SU-DHL-6 (cell line): ENCODE results near the gene MARK2.

Experiments
- H2AFZ ChIP-seq: fragments of 200-600 bp; sonication (generic); 2 replicates; pipeline ENCODE4 v1.6.1; 2014; ENCODE audit warnings: low read depth, mild to moderate bottlenecking, moderate library complexity, mixed read lengths, antibody characterized with exemption, low read length; ENCODE audit not compliant: severe bottlenecking
- H3F3A ChIP-seq: fragments of 200-600 bp; shearing (Covaris generic); 2 replicates; pipeline ENCODE4 v1.6.0; 2016; ENCODE audit warnings: antibody characterized with exemption, mild to moderate bottlenecking; ENCODE audit not compliant: insufficient read depth
- H3K27ac ChIP-seq: fragments of 200-600 bp; sonication (generic); 2 replicates; pipeline ENCODE4 v1.5.1; 2016; ENCODE audit warnings: low read depth, mild to moderate bottlenecking, low read length, moderate library complexity, mixed read lengths
- H3K27me3 ChIP-seq: fragments of 200-600 bp; sonication (generic), shearing (Covaris generic); 2 replicates; pipeline ENCODE4 v1.6.0; 2014; ENCODE audit warnings: mild to moderate bottlenecking, low read length
- H3K36me3 ChIP-seq: fragments of 200-600 bp; sonication (generic); 2 replicates; pipeline ENCODE4 v1.6.1; 2014; ENCODE audit warnings: mild to moderate bottlenecking, low read length, mixed read lengths
- H3K4me2 ChIP-seq: fragments of 300-600, 200-600 bp; shearing (Covaris generic), sonication (generic); 2 replicates; pipeline ENCODE4 v1.6.0; 2014; ENCODE audit warnings: low read length, low read depth, mild to moderate bottlenecking; ENCODE audit not compliant: poor library complexity, severe bottlenecking
- H3K4me3 ChIP-seq: fragments of 200-600 bp; sonication (generic); 2 replicates; pipeline ENCODE4 v1.5.1; 2014; ENCODE audit warnings: antibody characterized with exemption, low read length, mild to moderate bottlenecking, mixed read lengths; ENCODE audit not compliant: insufficient read depth, poor library complexity, severe bottlenecking
- H3K79me2 ChIP-seq: fragments of 200-600 bp; sonication (generic); 2 replicates; pipeline ENCODE4 v1.6.1; 2014; ENCODE audit warnings: mild to moderate bottlenecking, low read length, moderate library complexity; ENCODE audit not compliant: insufficient read depth
- H3K9ac ChIP-seq: fragments of 200-600 bp; sonication (generic); 2 replicates; pipeline ENCODE4 v1.7.0; 2014; ENCODE audit warnings: mild to moderate bottlenecking, low read length
- H3K9me2 ChIP-seq: fragments of 200-600 bp; sonication (generic); replicated peaks from 2 replicates; pipeline ENCODE4 v1.6.1; 2014; ENCODE audit warnings: low read length; ENCODE audit not compliant: insufficient read depth
- H3K9me3 ChIP-seq: fragments of 200-600 bp; sonication (generic); 2 replicates; pipeline ENCODE4 v1.6.1; 2014; ENCODE audit warnings: low read length, mixed read lengths; ENCODE audit not compliant: insufficient read depth
- H4K20me1 ChIP-seq: fragments of 200-600 bp; sonication (generic); 2 replicates; pipeline ENCODE4 v1.6.1; 2014; ENCODE audit warnings: low read depth, mild to moderate bottlenecking, antibody characterized with exemption, low read length, moderate library complexity, mixed read lengths
- EZH2phosphoT487 ChIP-seq: fragments of 200-600 bp; sonication (generic), shearing (Covaris generic); conservative IDR thresholded peaks from 2 replicates; pipeline ENCODE4 v1.6.1; 2018; ENCODE audit warnings: mild to moderate bottlenecking, antibody characterized with exemption, low read length, moderate library complexity, mixed read lengths
- TF ChIP-seq, protein P1 (sequence below): fragments of 200-600 bp; sonication (generic); IDR thresholded peaks from one replicate; pipeline ENCODE4 v1.5.1; 2017; ENCODE audit warnings: antibody characterized with exemption, mild to moderate bottlenecking, low read length, moderate library complexity; ENCODE audit not compliant: insufficient read depth, poor library complexity, severe bottlenecking

MARK2 gene

DNA sequence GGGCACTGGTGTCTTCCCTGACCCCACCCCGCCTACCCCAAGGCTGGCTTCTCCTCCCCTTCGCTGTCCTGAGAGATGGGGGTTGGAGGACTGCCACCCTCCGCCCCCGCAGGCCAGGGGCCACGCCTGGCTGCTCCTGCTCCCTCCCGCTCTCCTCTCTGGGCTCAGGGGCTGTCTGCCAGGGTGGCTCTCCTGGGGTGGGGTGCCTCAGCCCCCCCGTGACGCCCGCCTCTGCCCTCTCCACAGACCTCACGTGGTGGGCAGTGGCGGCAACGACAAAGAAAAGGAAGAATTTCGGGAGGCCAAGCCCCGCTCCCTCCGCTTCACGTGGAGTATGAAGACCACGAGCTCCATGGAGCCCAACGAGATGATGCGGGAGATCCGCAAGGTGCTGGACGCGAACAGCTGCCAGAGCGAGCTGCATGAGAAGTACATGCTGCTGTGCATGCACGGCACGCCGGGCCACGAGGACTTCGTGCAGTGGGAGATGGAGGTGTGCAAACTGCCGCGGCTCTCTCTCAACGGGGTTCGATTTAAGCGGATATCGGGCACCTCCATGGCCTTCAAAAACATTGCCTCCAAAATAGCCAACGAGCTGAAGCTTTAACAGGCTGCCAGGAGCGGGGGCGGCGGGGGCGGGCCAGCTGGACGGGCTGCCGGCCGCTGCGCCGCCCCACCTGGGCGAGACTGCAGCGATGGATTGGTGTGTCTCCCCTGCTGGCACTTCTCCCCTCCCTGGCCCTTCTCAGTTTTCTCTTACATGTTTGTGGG is 69.9 kb downstream of the MARK2 start:
- H3K4me2 ChIP-seq, result no peak overlapping the region
- no peak overlapping the region for H3K9ac ChIP-seq
- no peaks in the 10 kb centered on the region for H3K9me3 ChIP-seq
- H3K27ac ChIP-seq, result no peak overlapping the region
- H3F3A ChIP-seq, result peaks cover 4% of the 10 kb centered on the region; the same call in 1 of the 2 replicates
- no peak overlapping the region for H2AFZ ChIP-seq
- TF ChIP-seq, protein P1, sequence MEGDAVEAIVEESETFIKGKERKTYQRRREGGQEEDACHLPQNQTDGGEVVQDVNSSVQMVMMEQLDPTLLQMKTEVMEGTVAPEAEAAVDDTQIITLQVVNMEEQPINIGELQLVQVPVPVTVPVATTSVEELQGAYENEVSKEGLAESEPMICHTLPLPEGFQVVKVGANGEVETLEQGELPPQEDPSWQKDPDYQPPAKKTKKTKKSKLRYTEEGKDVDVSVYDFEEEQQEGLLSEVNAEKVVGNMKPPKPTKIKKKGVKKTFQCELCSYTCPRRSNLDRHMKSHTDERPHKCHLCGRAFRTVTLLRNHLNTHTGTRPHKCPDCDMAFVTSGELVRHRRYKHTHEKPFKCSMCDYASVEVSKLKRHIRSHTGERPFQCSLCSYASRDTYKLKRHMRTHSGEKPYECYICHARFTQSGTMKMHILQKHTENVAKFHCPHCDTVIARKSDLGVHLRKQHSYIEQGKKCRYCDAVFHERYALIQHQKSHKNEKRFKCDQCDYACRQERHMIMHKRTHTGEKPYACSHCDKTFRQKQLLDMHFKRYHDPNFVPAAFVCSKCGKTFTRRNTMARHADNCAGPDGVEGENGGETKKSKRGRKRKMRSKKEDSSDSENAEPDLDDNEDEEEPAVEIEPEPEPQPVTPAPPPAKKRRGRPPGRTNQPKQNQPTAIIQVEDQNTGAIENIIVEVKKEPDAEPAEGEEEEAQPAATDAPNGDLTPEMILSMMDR, result no peak
- TF ChIP-seq EZH2phosphoT487, result no peak
- no peaks in the 10 kb centered on the region for H4K20me1 ChIP-seq
- H3K4me3 ChIP-seq, result no peak overlapping the region
- no peaks in the 10 kb centered on the region for H3K36me3 ChIP-seq
- H3K27me3 ChIP-seq, result no peaks in the 10 kb centered on the region
- H3K79me2 ChIP-seq, result no peaks in the 10 kb centered on the region
- H3K9me2 ChIP-seq, result no peaks in the 10 kb centered on the region

DNA sequence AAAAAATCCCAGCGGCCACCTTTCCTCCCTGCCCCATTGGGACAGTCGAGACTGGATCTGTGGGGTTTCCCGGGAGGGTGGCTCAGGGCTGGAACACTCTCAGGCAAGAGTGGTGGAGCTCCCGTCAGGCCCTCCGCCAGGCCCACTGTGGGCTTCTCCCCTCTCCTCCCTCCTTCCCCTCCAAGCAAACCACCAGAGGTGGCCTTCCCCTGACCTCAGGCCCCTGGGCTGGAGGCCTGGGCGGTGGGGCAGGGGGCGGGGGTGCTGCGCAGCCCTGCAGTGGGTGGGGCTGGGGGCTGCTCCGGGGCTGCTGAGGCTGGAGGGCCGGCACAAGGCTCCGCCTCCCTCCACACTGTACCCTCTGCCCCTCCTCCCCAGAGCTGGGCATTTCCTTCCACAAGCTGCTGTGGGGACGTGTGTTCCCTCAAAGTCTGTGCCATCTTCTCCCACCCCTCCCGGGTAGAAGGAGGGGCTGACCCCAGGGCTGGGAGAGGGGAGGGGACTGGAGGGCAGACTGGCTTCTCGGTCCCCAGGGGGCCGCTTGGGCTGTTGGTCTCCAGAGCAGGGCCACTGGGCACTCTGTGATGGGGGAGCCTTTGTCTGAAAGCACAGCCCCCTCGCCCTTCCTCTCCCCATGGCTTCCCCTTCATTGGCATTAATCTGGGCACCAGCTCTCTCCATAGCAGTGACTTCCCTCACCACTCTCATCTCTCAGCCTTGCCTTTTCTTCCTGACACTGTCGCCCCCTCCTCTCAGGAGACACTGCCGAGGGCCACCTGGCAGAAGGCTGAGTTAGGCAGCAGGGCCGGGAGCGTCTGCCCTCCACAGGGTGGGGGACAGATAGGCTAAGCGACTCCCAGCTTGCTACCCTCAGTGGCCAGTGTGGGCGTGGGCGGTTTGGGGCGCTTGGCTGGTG is 70.9 kb downstream of the MARK2 start:
- no peak overlapping the region for H3K4me2 ChIP-seq
- H3K9me3 ChIP-seq, result no peaks in the 10 kb centered on the region
- peaks cover 4% of the 10 kb centered on the region; the same call in 1 of the 2 replicates for H3F3A ChIP-seq
- H3K9me2 ChIP-seq, result no peaks in the 10 kb centered on the region
- H3K27ac ChIP-seq, result no peak overlapping the region
- H2AFZ ChIP-seq, result no peak overlapping the region
- H3K9ac ChIP-seq, result no peak overlapping the region
- no peaks in the 10 kb centered on the region for H3K27me3 ChIP-seq
- H4K20me1 ChIP-seq, result no peaks in the 10 kb centered on the region
- H3K36me3 ChIP-seq, result no peaks in the 10 kb centered on the region
- H3K79me2 ChIP-seq, result no peaks in the 10 kb centered on the region
- no peak overlapping the region for H3K4me3 ChIP-seq
- no peak for TF ChIP-seq EZH2phosphoT487
- TF ChIP-seq, protein P1, result no peak

DNA sequence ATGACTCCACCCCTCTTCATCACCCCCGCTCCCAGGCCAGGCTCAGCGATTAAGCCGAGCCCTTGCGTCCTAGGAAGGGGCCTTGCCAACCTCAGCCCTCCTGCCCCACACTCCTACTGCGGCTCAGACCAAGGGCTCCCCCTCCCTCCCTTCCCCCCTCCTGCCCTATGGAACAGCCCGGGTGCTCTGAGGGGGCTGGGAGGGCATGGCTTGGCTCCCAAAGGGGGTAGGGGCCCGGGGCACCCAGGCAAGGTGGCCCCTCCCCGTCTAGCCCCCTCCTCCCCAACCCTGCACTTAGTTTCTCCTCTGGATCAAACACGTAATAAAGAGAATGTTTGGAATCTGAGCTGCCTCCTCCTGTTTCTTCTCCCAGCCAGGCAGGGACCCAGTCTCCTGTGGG is 71.8 kb downstream of the MARK2 start:
- Histone ChIP-seq H3K36me3 (no peaks in the 10 kb centered on the region), H3K27ac (no peak overlapping the region), H3F3A (peaks cover 4% of the 10 kb centered on the region; the same call in 1 of the 2 replicates), H3K9me3 (no peaks in the 10 kb centered on the region), H2AFZ (no peak overlapping the region), H3K4me3 (no peak overlapping the region), H3K79me2 (no peaks in the 10 kb centered on the region), H3K4me2 (no peak overlapping the region), H3K27me3 (no peaks in the 10 kb centered on the region), H3K9me2 (no peaks in the 10 kb centered on the region), H3K9ac (no peak overlapping the region), H4K20me1 (no peaks in the 10 kb centered on the region)
- TF ChIP-seq, protein P1, result no peak
- no peak for TF ChIP-seq EZH2phosphoT487
